GM18520 (cell line): ENCODE data around the gene ARRDC1.
A peak's percentile ranks its signal among the peaks of the same experiment; 100 is the strongest.
"Not testable (repeated sequence)": the region's sequence is repeated elsewhere in the genome, so short reads cannot be mapped to it uniquely, and the experiment has no call there.

Source experiments
- ATAC-seq: cut with Tn5 transposase; IDR thresholded peaks from one replicate; pipeline ENCODE4 v1.9.1; 2021; ENCODE audit not compliant: unreplicated experiment

The ARRDC1 gene

DNA sequence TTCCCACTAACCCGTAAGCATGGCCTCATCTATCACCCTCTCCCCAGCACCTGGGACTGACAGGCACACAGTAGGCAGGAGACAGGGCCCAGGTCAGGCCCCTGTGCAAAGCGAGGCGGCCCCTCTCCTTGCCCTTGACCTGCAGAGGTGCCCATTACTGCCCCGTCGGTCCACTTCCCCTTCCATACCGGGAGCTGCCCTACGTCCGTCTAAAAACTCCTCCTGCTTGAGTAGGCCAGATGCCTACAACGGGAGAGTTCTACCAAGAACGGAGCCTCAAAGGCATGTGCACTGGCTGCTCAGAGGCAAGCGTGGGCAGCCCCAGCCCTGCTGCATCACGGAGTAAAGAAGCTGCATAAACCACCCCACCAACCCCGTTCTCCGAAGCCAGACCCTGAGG lies 22.1 kb upstream of the ARRDC1 start:
- ATAC-seq, result no peak

DNA sequence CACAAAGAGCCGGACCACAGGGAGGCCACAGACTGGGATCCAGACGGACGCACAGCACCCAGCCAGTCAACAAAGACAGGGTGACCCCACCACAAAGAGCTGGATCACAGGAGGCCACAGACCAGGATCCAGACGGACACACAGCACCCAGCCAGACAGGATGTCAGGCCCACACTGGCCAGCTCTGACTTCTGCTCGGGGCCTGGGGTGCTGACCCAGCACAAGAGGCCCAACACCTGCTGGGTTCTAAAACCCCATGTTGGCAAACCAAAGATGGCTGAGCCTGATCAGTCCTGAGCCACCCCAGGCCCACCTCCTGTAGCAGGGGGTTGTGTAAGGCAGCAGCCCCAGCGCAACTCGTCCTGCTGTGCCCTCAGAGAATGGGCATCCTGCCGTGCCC lies 21.5 kb upstream of the ARRDC1 start:
- ATAC-seq, result no peak

DNA sequence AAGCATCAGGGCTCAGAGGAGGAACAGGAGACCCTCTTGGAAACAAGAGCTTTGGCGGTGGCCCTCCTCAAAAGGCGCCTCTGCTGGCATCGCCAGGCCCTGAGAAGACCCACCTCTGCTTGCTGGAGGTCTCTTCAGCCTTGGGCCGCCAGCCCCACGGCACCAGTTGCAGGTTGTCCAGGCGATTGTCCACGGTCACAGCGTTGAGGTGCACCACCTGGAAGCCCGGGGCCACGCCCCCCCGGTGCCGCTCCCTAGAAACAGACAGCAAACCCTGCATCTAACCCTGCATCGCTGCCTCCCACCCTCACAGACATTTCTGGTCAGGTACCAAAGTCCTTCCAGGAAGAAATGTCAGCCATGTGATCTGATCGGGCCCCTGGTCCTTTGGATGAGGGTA lies 18.6 kb upstream of the ARRDC1 start:
- ATAC-seq, result no peak

DNA sequence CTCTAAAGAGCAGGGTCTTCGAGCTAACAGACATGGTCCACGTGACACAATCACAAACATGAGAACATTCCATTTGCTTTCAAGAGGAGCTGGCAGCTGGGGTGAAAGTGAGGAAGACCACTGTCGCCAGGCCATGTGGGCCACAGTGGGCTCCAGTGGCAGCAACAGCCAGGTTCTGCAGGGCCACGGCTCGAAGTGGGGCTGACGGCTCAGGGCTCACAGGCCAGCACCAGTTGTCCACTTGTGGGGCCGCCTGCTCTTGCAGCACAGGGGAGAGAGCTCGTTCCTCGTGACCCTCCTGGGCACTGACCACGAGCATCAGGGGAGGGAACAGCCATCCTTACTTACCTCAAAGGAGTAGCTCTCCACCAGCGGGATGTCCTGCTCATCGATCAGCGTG lies 17.2 kb upstream of the ARRDC1 start:
- no peak for ATAC-seq

DNA sequence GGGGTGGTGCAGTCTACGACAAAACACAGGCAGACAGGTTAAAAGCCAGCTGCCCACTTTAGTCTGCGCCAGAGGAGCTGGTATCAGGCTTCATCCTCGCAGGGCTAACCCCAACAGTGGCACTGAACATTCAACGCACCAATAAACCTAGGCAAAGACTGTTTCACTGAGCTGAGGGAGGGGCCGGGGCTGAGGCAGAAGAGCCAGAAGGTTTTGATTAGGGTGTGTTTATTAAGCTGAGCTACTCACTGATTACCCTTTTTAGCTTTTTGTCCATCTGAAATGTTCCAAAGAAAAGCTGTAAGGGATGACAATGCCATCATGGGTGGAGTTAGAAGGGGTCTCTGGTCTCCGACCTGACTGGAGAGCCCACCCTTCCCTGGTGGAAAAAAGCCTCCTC lies 16.6 kb upstream of the ARRDC1 start:
- no peak for ATAC-seq

DNA sequence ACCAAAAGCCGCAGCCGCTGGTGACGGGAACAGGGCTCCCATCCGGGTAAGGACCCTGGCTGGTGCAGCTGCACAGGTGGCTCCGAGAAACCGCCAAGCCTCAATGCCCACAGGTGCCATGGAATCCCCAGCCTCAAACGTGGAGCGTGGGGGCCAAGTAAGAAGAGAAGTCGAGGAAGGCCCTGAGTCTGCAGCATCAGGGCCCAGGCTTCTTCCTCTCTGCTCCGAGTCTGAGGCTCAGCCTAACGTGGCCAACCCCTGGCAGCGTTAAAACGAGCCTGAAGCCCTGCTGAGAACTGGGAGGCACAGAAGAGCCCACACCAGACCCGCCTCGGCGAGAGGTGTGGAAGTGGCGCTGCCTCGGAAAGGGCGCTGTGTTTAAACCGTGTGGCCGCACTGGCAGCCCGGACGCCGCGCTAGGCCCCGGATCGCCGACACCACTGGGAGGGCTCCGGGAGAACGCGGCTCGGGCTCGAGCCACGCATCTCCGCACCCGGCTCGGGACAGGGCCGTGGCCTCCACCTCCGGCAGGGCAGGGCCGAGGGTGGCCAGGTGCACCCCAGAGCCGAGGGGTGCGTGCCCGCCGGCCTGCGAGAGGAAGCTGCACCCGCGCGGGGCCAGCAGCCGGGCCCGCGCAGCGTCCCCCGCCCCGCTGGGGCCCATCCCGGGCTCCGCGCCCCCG lies 15.9 kb upstream of the ARRDC1 start:
- peak; percentile 8 for ATAC-seq

DNA sequence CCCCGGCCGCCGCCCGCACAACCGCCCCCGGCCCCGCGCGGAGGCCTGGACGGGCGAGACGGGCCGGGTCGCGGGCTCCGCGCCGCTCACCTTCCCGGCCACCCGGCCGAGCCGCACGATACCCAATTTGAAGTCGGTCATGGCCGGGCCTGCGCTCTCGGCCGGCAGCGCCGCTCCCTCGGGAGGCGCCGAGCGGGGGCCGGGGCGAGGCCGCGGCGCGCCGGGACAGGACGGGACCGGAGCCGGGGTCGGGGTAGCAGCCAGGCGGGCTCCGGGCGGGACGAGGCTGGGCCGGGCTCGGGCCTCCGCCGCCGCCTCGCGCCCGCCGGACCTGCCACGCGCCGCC lies 15.4 kb upstream of the ARRDC1 start:
- ATAC-seq, result no peak

DNA sequence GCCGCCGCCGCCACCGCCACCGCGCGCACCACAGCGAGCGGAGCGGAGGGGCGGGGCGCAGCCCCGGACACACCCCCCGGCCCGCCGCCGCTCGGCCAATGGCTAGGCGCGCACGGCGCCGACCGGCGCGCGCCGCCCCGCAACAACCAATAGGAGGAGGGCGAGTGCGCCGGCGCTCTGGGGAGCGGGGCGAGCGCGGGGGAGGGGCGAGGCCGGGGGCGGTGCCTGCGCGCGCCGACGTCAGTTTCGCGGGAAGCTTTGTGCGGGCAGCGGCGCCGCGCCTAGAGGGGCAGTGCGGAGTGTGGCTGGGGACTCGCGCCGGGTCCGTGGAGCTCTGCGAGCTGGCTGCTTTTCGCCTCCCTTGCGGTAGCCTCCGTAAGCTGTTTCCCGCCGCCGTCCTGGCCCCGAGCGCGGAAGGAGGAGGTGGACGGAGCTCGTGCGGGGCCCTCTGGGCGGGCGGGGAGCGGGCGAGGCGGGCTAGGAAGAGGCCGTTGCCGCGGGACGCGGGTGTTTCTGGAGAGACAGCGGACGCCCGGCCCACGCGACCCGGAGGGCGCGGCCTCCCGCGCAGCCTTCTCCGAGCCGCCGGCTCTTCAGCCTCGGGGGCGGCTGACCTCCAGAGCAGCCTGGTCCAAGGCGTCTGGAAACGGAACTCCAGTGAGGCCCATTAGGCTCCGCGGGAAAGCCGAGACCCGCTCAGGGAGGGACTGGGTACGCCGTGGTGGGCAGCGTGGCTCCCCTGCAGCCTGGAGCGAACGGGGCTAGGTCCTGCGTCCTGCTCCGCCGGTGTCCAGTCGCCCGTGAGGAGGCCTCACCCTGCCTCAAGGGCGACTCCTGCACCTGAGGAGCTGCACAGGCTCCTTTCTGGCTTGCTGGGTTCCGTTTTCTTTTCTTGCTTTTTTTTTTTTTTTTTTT lies 14.8 kb upstream of the ARRDC1 start, which contains the start of gene ZMYND19:
Gene ZMYND19 (minus strand): TSS at position 44 of the 915 bp plus-strand sequence. CDS start 249 bp downstream, outside the sequence.
- ATAC-seq, result peak; percentile 78

DNA sequence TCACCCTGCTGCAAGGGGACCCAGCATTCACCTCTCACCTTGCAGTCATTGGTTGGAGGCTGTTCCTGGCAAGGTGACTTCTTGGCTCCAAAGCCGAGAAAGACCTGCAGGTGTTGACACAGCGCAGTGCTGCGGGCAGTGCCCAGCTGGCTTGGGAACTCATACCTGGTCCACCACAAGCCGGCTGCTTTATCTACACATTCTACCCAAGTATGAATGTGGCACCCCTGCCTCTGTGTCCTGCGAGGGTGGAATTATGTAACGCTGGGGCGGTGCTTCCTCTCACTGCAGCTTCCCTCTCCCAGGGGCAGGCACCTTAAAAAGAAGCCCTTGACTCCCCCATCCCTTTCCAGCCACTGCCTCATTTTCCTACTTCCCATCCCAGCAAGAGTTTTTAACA lies 12.7 kb upstream of the ARRDC1 start:
- ATAC-seq, result no peak

DNA sequence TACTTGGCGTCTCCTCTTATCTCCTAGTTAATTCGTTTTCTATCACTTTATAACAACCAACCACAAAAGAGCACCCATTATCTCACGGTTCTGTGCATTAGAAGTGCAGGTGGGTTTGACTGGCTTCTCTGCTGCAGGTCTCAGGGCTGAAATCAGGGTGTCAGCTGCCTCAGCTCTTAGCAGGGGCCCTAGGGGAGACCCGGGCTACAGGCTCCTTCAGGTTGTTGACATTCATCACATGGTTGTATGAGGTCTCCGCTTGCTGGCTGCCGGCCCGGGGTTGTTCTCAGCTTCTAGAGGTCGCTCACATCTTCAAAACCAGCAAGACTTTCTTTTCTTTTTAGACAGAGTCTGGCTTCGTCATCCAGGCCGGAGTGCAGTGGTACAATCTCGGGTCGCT lies 12.3 kb upstream of the ARRDC1 start:
- no peak for ATAC-seq

DNA sequence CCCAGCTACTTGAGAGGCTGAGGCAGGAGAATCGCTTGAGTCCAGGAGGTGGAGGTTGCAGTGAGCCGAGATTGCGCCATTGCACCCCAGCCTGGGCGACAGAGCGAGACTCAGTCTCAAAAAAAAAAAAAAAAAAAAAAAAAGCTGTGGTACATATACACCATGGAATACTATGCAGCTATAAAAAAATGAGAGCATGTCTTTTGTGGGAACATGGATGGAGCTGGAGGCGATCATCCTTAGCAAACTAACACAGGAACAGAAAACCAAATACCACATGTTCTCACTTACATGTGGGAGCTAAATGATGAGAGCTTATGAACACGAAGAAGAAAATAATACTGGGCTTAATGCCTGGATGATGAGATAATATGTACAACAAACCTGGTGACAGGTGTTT lies 8.9 kb upstream of the ARRDC1 start:
- ATAC-seq, result not testable (repeated sequence)

DNA sequence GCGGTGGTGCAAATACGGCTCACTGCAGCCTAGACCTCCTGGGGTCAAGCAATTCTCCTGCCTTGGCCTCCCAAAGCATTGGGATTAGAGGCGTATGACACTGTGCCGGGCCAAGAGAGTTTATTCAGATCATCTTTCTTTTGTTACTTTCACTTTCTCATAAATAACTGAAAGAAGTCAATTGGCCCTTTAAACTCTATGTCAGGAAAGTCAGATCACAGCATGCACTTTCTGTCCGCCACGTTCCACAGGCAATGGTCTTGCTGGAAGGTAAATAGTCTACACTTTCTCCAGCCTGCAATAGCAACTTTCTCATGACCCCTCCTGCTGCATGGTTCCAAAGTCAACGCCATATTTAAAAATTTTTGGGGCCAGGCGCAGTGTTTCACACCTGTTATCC lies 6.5 kb upstream of the ARRDC1 start:
- ATAC-seq, result no peak

DNA sequence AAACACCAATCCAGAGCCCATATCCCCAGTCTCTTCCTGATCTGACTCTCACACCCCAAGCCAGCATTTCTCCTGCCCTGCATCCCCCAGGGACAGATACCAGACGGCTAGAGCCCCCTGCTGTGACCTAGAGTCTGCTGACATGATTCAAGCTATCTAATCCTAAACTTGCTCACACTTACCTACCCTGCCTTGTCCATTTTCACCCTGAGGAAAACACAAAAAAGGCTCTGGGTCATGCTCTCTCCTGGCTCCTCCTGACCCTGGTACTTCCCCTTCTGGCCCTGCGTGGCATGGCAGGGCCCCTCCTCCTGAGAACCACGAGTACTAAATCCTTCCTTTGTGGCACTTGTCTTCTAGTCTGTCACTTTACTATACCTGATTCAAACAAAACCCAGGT lies 2.8 kb upstream of the ARRDC1 start:
- no peak for ATAC-seq

DNA sequence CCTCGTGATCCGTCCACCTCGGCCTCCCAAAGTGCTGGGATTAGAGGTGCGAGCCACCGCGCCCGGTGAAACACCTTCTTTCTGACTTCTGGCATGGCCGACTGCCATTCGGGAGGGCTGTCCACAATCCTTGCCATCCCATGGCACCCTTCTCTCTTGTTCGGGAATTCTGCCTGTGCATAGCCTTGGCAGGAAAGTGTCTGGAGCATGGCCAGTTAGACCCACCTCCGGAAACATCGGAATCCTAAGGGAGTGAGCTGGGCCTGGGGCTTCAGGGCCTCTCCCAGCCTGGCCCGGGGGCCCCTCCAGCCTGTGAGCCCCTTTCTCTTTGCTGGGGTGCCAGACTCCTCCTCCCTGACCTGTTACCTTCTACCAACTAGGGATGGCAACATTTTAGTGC lies 1.6 kb upstream of the ARRDC1 start:
- ATAC-seq, result no peak

DNA sequence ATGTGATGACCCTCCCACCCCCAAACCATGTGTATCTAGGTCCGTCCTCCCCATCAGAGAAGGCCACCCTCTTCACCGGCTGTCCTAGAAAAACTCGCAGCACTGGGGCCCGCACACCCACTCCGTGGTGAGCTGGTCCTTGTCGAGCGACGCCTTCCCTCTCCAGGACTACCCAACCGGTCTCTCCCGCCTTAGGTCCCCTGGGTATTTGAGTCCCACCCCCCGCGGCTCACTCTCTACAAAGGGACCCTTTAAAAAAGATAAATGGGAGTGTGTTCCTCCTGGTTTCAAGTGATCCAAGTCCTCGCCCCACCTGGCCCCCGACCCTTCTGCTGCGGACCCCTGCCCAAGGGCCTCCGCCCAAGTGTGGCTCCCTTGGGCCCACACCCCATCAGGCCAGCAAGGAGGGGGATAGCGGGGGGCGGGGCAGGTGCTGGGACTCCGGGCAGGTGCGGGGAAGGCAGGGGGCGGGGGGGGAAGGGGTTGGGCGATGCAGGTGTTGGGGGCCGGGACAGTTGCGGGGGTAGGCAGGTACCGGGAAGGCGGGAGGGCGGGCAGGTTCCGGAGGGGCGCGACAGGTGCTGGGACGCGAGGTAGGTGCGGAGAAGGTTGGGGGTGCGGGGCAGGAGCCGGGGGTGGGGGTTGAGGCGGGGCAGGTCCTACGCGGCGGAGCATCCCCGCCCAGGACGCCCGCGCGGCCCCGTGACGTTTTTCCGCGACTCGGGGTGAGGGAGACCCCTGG lies 970 bp upstream of the ARRDC1 start:
- ATAC-seq, result no peak

DNA sequence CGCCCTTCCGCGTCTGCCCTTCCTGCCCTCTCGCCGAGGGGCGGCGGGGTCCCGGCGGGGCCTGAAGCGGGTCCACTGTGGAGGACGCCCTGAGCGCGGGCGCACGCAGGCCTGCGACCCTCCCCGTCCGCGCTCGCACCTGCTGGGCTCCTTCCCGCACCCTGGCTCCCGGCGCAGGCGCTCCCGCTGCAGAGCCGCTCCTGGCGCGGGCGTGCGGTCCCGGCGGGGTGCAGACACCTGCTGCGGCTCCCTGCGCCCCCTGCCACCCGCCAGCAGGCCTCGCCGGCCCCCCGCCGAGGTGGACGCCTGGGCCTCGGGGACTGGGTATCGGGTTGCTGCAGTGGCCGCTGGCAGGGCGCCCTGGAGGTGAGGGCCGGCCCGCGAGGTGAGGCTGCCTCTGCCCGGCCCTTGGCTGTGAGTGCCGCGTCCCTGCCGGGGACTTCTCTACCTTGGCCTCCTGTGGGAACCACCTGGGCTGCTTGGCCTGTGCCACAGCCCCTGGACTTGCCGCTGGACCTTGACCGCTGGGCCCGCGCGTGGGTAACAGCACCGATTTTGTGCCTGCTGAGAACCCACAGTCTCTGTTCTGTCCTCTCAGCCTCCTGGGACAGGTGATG lies 627 bp downstream of the ARRDC1 start:
- ATAC-seq, result no peak

DNA sequence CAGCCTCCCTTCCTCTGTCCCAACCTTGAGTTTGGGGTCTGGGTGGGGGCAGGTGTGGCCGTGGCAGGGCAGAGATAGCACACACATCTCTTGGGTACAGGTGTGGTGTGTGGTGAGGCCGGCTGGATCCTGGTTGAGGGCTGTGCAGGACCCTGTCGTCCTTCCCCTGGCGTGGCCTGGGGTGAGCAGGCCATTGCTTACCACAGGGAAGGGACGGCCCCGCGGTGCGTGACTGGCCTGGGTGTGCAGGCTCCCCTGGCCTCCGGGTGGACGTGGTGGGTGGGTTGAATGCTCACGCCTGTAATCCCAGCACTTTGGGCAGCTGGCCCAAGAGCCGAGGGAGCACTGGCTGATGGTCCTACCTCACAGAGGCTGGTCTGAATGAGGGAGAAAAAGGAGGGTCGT lies 1.2 kb downstream of the ARRDC1 start:
- ATAC-seq, result no peak

DNA sequence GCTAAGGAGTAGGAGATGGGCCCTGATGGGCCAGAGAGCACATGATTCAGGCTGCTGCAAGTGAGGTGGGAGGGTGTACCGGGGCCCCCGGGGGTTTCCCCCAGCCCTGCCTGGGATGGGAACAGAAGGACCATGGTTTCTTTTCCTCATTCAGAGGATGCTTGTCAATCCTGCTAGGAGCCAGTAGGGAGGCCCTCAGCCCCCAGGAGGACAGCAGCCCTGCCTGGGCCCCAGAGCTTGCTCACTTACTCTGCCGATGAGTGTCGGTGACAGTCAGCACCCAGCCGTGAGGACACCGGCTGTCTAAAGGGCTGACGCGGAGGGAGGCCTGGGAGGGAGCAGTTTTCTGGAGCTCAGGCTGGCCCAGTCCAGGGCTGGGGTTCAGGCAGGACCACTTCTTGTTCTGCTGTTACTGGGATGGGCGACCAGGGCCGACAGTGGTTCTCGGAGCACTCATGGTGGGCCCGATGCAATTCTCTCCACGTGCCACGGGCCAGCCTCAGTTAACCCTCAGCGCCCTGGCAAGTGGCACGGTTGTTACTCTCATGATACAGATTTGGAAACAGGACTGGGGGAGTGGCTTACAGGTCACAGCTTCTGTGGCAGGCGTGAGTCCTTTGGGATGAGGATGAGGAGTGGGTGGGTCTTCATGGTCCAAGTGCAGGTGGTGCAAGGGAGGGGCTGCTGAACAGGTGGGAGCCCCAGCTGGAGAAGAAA lies 1.8 kb downstream of the ARRDC1 start:
- ATAC-seq, result no peak

DNA sequence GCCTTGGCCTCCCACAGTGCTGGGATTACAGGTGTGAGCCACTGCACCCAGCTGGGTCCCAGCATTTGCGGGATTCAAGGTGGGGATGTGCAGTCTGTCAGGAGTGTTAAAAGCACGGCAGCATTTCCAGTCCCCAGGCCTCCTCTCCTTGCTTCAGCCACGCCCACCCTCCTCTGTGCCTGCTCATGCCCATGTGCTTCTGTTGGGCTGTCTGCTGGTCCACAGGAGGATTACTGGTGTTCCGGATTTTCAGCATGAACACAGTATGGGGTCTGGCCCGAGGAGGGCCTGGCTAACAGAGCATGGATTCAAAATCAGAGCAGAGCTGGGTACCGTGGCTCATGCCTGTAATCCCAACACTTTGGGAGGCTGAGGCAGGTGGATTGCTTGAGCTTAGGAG lies 5.5 kb downstream of the ARRDC1 start:
- no peak for ATAC-seq
